A673 (cell line): Measurements from ENCODE around the gene CCNYL1. TPM values are rescaled to one million over a fixed set of nuclear protein-coding genes. Genes with fewer than 3 reads are reported as not detected.

Experiments used
- BruUV-seq: library from RNA; stranded (reverse); fragments of 400-500 nt; replicated peaks from 2 replicates; lab custom pipeline; 2021; lab: Mats Ljungman, UMichigan
- CTCF ChIA-PET: fragments of 300-600 bp; sonication (Branson Sonifier 250); formaldehyde crosslinking; loops from one replicate; lab custom pipeline; 2022; ENCODE audit warnings: antibody characterized with exemption; lab: Charles Lee
- POLR2A ChIA-PET: fragments of 300-600 bp; sonication (Branson Sonifier 250); formaldehyde crosslinking; loops from one replicate; lab custom pipeline; 2022; ENCODE audit warnings: antibody characterized with exemption; ENCODE audit not compliant: low non-redundant PET; lab: Charles Lee
- DNase-seq: peaks from one replicate; pipeline ENCODE4 v3.0.0-alpha.2; 2015; ENCODE audit warnings: low spot score
- H3K27ac ChIP-seq: fragments of 200-600 bp; sonication (generic); 2 replicates; pipeline ENCODE4 v1.5.1; 2016; ENCODE audit warnings: mixed run types, low read depth, mild to moderate bottlenecking, mixed read lengths, antibody characterized with exemption, low read length; ENCODE audit not compliant: poor library complexity, severe bottlenecking
- H3K27me3 ChIP-seq: fragments of 200-600 bp; sonication (generic); replicated peaks from 2 replicates; pipeline ENCODE4 v1.6.1; 2017; ENCODE audit warnings: mixed run types, low read depth, mild to moderate bottlenecking, mixed read lengths, antibody characterized with exemption, low read length; ENCODE audit not compliant: insufficient read depth, poor library complexity
- H3K36me3 ChIP-seq: fragments of 200-600 bp; sonication (generic); 2 replicates; pipeline ENCODE4 v1.6.1; 2016; ENCODE audit warnings: mixed run types, mild to moderate bottlenecking, mixed read lengths, antibody characterized with exemption, low read length; ENCODE audit not compliant: insufficient read depth, poor library complexity, severe bottlenecking
- H3K4me1 ChIP-seq: fragments of 200-600 bp; sonication (generic); 2 replicates; pipeline ENCODE4 v1.6.1; 2017; ENCODE audit warnings: mixed run types, mild to moderate bottlenecking, mixed read lengths, antibody characterized with exemption, low read length; ENCODE audit not compliant: insufficient read depth, poor library complexity, severe bottlenecking
- H3K4me3 ChIP-seq: fragments of 200-600 bp; sonication (generic); 2 replicates; pipeline ENCODE4 v1.5.1; 2016; ENCODE audit warnings: low read depth, mixed run types, mild to moderate bottlenecking, mixed read lengths, low read length; ENCODE audit not compliant: poor library complexity, severe bottlenecking
- H3K9me3 ChIP-seq: fragments of 200-600 bp; sonication (generic); 2 replicates; pipeline ENCODE4 v1.6.1; 2016; ENCODE audit warnings: mixed run types, low read depth, mild to moderate bottlenecking, mixed read lengths, antibody characterized with exemption, low read length; ENCODE audit not compliant: poor library complexity, severe bottlenecking
- CTCF ChIP-seq: fragments of 300-800, 200-600 bp; sonication (generic); conservative IDR thresholded peaks from 2 replicates; pipeline ENCODE4 v1.5.1; 2017; ENCODE audit warnings: low read depth, mild to moderate bottlenecking, antibody characterized with exemption, low read length, moderate library complexity, mixed read lengths
- EZH2 ChIP-seq: fragments of 200-600 bp; sonication (generic); IDR thresholded peaks from 2 replicates; pipeline ENCODE4 v1.6.1; 2017; ENCODE audit warnings: borderline replicate concordance, low read depth, mild to moderate bottlenecking, mixed read lengths, antibody characterized with exemption, low read length; ENCODE audit not compliant: poor library complexity, severe bottlenecking
- intact Hi-C: fragments of 100-400 bp; cut with micrococcal nuclease; formaldehyde crosslinking; loops from one replicate; pipeline ENCODE4 v1.10.0; 2022; ENCODE audit not compliant: unreplicated experiment
- total RNA-seq: library from RNA; stranded (reverse); gene quantifications from 2 replicates; pipeline ENCODE4 v1.2.3, GENCODE V29; 2021

The CCNYL1 gene
- total RNA-seq, 1 experiment from 2014 or later: 12.8 TPM

DNA sequence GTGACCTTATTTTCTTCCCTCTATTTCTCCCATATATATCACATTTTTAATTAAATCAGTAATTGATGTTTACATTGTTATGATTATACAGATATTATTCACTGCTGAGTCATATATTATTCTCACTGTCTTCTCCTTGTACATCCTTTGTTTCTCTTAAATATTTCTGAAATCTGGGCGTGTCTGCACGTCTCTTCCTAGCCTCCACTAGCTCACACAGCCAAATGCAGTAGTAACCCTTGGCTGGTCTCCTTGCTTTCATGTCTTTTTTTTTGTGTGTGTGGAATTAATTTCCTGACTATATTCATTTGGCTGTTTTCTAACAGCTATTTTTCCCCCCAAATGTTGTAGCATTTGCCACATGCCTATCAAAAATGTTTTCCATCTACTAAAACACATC, 15.8 kb downstream of the CCNYL1 start:
- TF ChIP-seq CTCF (no peak), EZH2 (no peak)
- no peak for DNase-seq
- intact Hi-C loops: no loop called here
- POLR2A ChIA-PET: no interaction called here
- no peaks in the 10 kb centered on the region for H3K36me3 ChIP-seq
- no peak overlapping the region for H3K27ac ChIP-seq
- H3K9me3 ChIP-seq: no peaks in the 10 kb centered on the region
- no peak overlapping the region for H3K4me3 ChIP-seq
- H3K27me3 ChIP-seq: no peaks in the 10 kb centered on the region
- CTCF ChIA-PET: interaction anchor here (0.5 kb wide), 1 partner anchor 106 kb away, joined by 3 read pairs; no protein-coding TSS in a partner anchor
- no TSS peak for BruUV-seq
- H3K4me1 ChIP-seq: no peaks in the 10 kb centered on the region

DNA sequence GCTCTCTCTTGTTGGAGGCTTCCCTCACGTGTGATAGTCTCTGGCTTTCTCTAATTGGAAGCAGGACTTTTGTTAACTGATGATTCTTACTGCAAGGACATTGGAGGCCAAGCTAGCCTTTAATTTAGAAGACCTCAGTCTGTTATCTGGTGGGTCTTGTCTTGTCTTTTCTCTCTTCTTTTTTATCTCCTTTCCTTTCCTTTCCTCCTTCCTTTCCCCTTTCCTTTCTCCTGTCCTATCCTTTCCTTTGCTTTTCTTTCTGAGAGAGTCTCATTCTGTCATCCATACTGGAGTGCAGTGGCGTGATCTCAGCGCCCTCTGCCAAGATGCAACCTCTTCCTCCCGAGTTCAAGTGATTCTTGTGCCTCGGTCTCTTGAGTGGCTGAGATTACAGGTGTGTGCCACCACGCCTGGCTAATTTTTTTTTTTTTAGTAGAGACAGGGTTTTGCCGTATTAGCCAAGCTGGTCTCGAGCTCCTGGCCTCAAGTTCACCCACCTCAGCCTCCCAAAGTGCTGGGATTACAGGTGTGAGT, 18.1 kb downstream of the CCNYL1 start:
- H3K27me3 ChIP-seq: no peaks in the 10 kb centered on the region
- TF ChIP-seq CTCF (no peak), EZH2 (no peak)
- H3K27ac ChIP-seq: no peak overlapping the region
- no peak overlapping the region for H3K4me3 ChIP-seq
- no TSS peak for BruUV-seq
- ChIA-PET POLR2A (interaction anchor here (0.6 kb wide), 1 partner anchor 1370 kb away, joined by 3 read pairs; no protein-coding TSS in a partner anchor), CTCF (no interaction called here)
- no peaks in the 10 kb centered on the region for H3K9me3 ChIP-seq
- no peaks in the 10 kb centered on the region for H3K36me3 ChIP-seq
- H3K4me1 ChIP-seq: no peaks in the 10 kb centered on the region
- intact Hi-C loops: no loop called here
- DNase-seq: no peak

GRCh38 chr2:207731138-207731537, 19.7 kb downstream of the CCNYL1 start:
- no TSS peak for BruUV-seq
- TF ChIP-seq EZH2 (no peak), CTCF (no peak)
- Histone ChIP-seq H3K27ac (no peak overlapping the region), H3K27me3 (no peaks in the 10 kb centered on the region), H3K36me3 (no peaks in the 10 kb centered on the region), H3K9me3 (no peaks in the 10 kb centered on the region), H3K4me1 (no peaks in the 10 kb centered on the region), H3K4me3 (no peak overlapping the region)
- POLR2A ChIA-PET: no interaction called here
- intact Hi-C loops: no loop called here
- DNase-seq: no peak
- CTCF ChIA-PET: no interaction called here
